ENCODE results near the gene FLRT2.

DNA sequence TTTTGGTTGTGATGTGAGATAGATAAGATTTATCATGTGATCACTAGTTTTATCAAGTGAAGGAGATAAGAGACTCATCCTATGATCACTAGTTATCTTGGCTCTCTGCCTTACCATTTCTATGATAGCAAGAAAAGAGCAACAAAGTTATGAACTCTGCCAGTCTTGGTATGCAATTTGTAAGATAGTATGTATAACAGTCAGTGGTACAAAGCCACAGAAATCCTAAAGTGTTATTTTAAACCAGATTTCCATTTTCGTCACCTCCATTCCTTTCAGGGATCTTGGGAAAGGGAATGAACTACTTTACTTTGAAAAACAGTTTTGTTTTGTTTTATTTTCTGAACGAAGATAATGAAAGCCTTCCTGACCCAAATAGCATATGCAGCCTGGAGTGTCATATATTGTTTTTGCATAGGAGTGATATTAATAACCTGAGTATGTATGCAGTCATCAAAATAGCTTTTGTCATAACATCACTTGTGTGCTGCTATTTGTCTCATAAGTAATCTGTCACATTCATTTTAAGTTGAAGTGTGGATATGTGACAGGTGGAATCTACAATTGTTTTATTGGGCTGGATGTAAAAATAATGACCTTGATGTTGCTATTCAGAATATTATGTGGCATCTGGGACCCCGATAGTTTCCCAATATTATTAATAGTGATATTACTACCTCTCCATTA, 35.0 kb downstream of the FLRT2 start:
- TF ChIP-seq POLR2A (IDR thresholded peaks at IDR 0.05; ENCODE audit: low read depth, low read length) (no peak), POLR2AphosphoS5 (IDR thresholded peaks at IDR 0.05; ENCODE audit: low read depth, low read length) (no peak), TAF1 (IDR thresholded peaks at IDR 0.05; ENCODE audit: low read depth, low read length) (no peak)

Data from GM12891 (cell line).